ENCODE data around the gene NCOR1. TPM values are rescaled to one million over a fixed set of nuclear protein-coding genes. Genes with fewer than 3 reads are reported as not detected.

The NCOR1 gene
- polyA plus RNA-seq, 2 of the 4 experiments (the other 2 are of a cell fraction) = 65.5 to 190 TPM

- ChIA-PET POLR2A (interaction anchor here (1.1 kb wide), 1 partner anchor 121 kb away, joined by 4 read pairs; the partner anchor contains the start of gene UBB), CTCF (interaction anchor here (0.6 to 1.8 kb wide), 4 partner anchors 9 to 1016 kb away, joined by 3 to 5 read pairs (median 4); no protein-coding TSS in a partner anchor)
- peak in 1 of 2 experiments; percentile 27; a peak in 2 of 6 replicates for ATAC-seq
- WGBS (ENCODE audit: missing lambda C conversion rate) = 98% methylated on average over 5 of the region's 6 CpGs
- no peak for DNase-seq (ENCODE audit: low read depth in 1 of 2, low spot score in 1 of 2)
- H3K27ac ChIP-seq = no peak overlapping the region
- FAIRE-seq = no peak
- peaks cover 7% of the 10 kb centered on the region; the same call in 1 of the 3 replicates for H3K4me1 ChIP-seq
- no peak overlapping the region for H3K4me2 ChIP-seq
- H3K9me3 ChIP-seq = no peaks in the 10 kb centered on the region
- no peak overlapping the region for H3K4me3 ChIP-seq
- TF ChIP-seq TP53 (CRISPR knock-in tag; IDR thresholded peaks at IDR 0.05) (no peak), POLR2AphosphoS2 (conservative IDR thresholded peaks at IDR 0.05; ENCODE audit: low read length) (no peak), JUN (IDR thresholded peaks at IDR 0.05) (no peak), FOXS1 (CRISPR knock-in tag; IDR thresholded peaks at IDR 0.05) (no peak)
Measured at GRCh38 chr17:16259926-16260325, 44.6 kb upstream of the NCOR1 start.

GRCh38 chr17:16258901-16259300, 43.6 kb upstream of the NCOR1 start:
- WGBS (ENCODE audit: missing lambda C conversion rate) = 67% methylated on average over 1 of the region's 1 CpG
- FAIRE-seq (no peak), DNase-seq (ENCODE audit: low read depth in 1 of 2, low spot score in 1 of 2) (no peak), ATAC-seq (no peak)
- Histone ChIP-seq H3K4me1 (peaks cover 7% of the 10 kb centered on the region; the same call in 1 of the 3 replicates), H3K27ac (no peak overlapping the region), H3K9me3 (no peaks in the 10 kb centered on the region), H3K4me2 (no peak overlapping the region), H3K4me3 (no peak overlapping the region)
- POLR2A ChIA-PET = no interaction called here
- no peak for TF ChIP-seq HOXB5 (CRISPR knock-in tag; IDR thresholded peaks at IDR 0.05)
- TF ChIP-seq EP300 (IDR thresholded peaks at IDR 0.05) = no peak
- TF ChIP-seq ELK1 (IDR thresholded peaks at IDR 0.05; ENCODE audit: low read depth, low read length) = no peak
- TF ChIP-seq ZSCAN20 (CRISPR knock-in tag; IDR thresholded peaks at IDR 0.05) = no peak
- TF ChIP-seq EHF (CRISPR knock-in tag; IDR thresholded peaks at IDR 0.05) = no peak
- no peak for TF ChIP-seq ZC3H11A (IDR thresholded peaks at IDR 0.05)
- CTCF ChIA-PET = interaction anchor here (0.8 to 1.3 kb wide), 2 partner anchors 25 to 262 kb away, joined by 3 read pairs; no protein-coding TSS in a partner anchor

- Histone ChIP-seq H3K27ac (peak overlapping the region in 1 of 2 experiments; percentile 5; a peak in 2 of 6 replicates), H3K4me3 (no peak overlapping the region), H3K9me3 (no peaks in the 10 kb centered on the region), H3K4me2 (peak overlapping the region; percentile 5; the same call in 1 of the 3 replicates), H3K4me1 (peaks cover 13% of the 10 kb centered on the region; the same call in 2 of the 3 replicates)
- TF ChIP-seq JUNB (IDR thresholded peaks at IDR 0.05) (no peak), RCOR1 (IDR thresholded peaks at IDR 0.05; ENCODE audit: low read depth, low read length) (no peak), CBX8 (IDR thresholded peaks at IDR 0.05) (no peak), PHF8 (IDR thresholded peaks at IDR 0.05; ENCODE audit: borderline replicate concordance, low read depth) (no peak), FOXS1 (CRISPR knock-in tag; IDR thresholded peaks at IDR 0.05) (no peak)
- no peak for FAIRE-seq
- no peak for DNase-seq (ENCODE audit: low read depth in 1 of 2, low spot score in 1 of 2)
- WGBS (ENCODE audit: missing lambda C conversion rate) = 85% methylated on average over 4 of the region's 4 CpGs
- ChIA-PET CTCF (interaction anchor here (0.6 to 1.3 kb wide), 4 partner anchors 12 to 254 kb away, joined by 3 read pairs; no protein-coding TSS in a partner anchor), POLR2A (interaction anchor here (1.2 kb wide), 1 partner anchor 38 kb away, joined by 3 read pairs; the partner anchor contains the start of gene PIGL)
- no peak; a peak in 2 of 6 replicates for ATAC-seq
Measured at GRCh38 chr17:16255481-16255921, 40.2 kb upstream of the NCOR1 start.

- Histone ChIP-seq H3K4me2 (no peak overlapping the region), H3K9me3 (no peaks in the 10 kb centered on the region), H3K27ac (peak overlapping the region in 1 of 2 experiments; percentile 5; a peak in 1 of 6 replicates), H3K4me1 (peaks cover 18% of the 10 kb centered on the region; the same call in 2 of the 3 replicates), H3K4me3 (no peak overlapping the region)
- ATAC-seq = no peak
- no peak for DNase-seq (ENCODE audit: low read depth in 1 of 2, low spot score in 1 of 2)
- ChIA-PET CTCF (interaction anchor here (0.6 to 1.3 kb wide), 4 partner anchors 11 to 114 kb away, joined by 3 read pairs; no protein-coding TSS in a partner anchor), POLR2A (interaction anchor here (1.2 kb wide), 1 partner anchor 38 kb away, joined by 3 read pairs; the partner anchor contains the start of gene PIGL)
- no peak for FAIRE-seq
- TF ChIP-seq HES2 (IDR thresholded peaks at IDR 0.05) (no peak), BCL3 (IDR thresholded peaks at IDR 0.05) (no peak), HOXB13 (CRISPR knock-in tag; IDR thresholded peaks at IDR 0.05; ENCODE audit: low read depth) (no peak), CTCF (IDR thresholded peaks at IDR 0.05) (no peak), MAFK (IDR thresholded peaks at IDR 0.05; ENCODE audit: partially characterized antibody) (no peak), GATA3 (IDR thresholded peaks at IDR 0.05; ENCODE audit: borderline replicate concordance) (no peak), PHF8 (IDR thresholded peaks at IDR 0.05; ENCODE audit: borderline replicate concordance, low read depth) (no peak), SMC3 (IDR thresholded peaks at IDR 0.05) (no peak), CHD2 (IDR thresholded peaks at IDR 0.05; ENCODE audit: low read length, partially characterized antibody) (no peak), RNF2 (IDR thresholded peaks at IDR 0.05; ENCODE audit: borderline replicate concordance, low read depth) (no peak)
- 87% methylated on average over 9 of the region's 9 CpGs for WGBS (ENCODE audit: missing lambda C conversion rate)
Measured at GRCh38 chr17:16254773-16255400, 39.6 kb upstream of the NCOR1 start.
